OCI-LY3 (cell line): ENCODE results near the gene NKX2-1.
"Not testable (repeated sequence)": the region's sequence is repeated elsewhere in the genome, so short reads cannot be mapped to it uniquely, and the experiment has no call there.

ENCODE experiments used
- H2AFZ ChIP-seq: fragments of 200-600, 300-600 bp; shearing (Covaris generic); 2 replicates; pipeline ENCODE4 v1.6.0; 2014; ENCODE audit warnings: antibody characterized with exemption, low read depth, low read length
- H3K27ac ChIP-seq: fragments of 200-600, 300-600 bp; sonication (generic); 2 replicates; pipeline ENCODE4 v1.5.1; 2014; ENCODE audit warnings: mild to moderate bottlenecking, low read length, moderate library complexity, mixed read lengths
- H3K27me3 ChIP-seq: fragments of 200-600, 300-600 bp; sonication (generic); 2 replicates; pipeline ENCODE4 v1.6.1; 2014; ENCODE audit warnings: low read depth, low read length, mixed read lengths
- H3K36me3 ChIP-seq: fragments of 200-600, 300-600 bp; sonication (generic); replicated peaks from 2 replicates; pipeline ENCODE3; 2014; ENCODE audit warnings: low read depth, low read length, mixed read lengths
- H3K4me1 ChIP-seq: fragments of 300-600, 200-600 bp; sonication (generic); 2 replicates; pipeline ENCODE4 v1.6.1; 2014; ENCODE audit warnings: low read length, mixed read lengths
- H3K4me2 ChIP-seq: fragments of 200-600, 300-600 bp; sonication (generic); 2 replicates; pipeline ENCODE4 v1.6.1; 2014; ENCODE audit warnings: low read length, mixed read lengths
- H3K4me3 ChIP-seq: fragments of 300-600, 200-600 bp; sonication (generic); 2 replicates; pipeline ENCODE4 v1.5.1; 2014; ENCODE audit warnings: antibody characterized with exemption, mild to moderate bottlenecking, low read length, moderate library complexity
- H3K79me2 ChIP-seq: fragments of 300-600, 200-600 bp; shearing (Covaris generic); 2 replicates; pipeline ENCODE4 v1.6.1; 2014; ENCODE audit warnings: mild to moderate bottlenecking, low read length, mixed read lengths
- H3K9ac ChIP-seq: fragments of 300-600, 200-600 bp; shearing (Covaris generic); 2 replicates; pipeline ENCODE4 v1.6.0; 2014; ENCODE audit warnings: mild to moderate bottlenecking, low read length, moderate library complexity
- H3K9me3 ChIP-seq: fragments of 200-600, 300-600 bp; shearing (Covaris generic); 2 replicates; pipeline ENCODE4 v1.6.1; 2014; ENCODE audit warnings: low read length, mixed read lengths; ENCODE audit not compliant: insufficient read depth
- H4K20me1 ChIP-seq: fragments of 200-600, 300-600 bp; sonication (generic); 2 replicates; pipeline ENCODE4 v1.6.1; 2016; ENCODE audit warnings: low read length, mixed read lengths; ENCODE audit not compliant: insufficient read depth
- EZH2phosphoT487 ChIP-seq: fragments of 200-600 bp; shearing (Covaris generic); IDR thresholded peaks from 2 replicates; pipeline ENCODE4 v1.6.1; 2018; ENCODE audit warnings: antibody characterized with exemption, mixed run types, low read depth
- TF ChIP-seq, protein P1 (sequence below): fragments of 200-600, 300-600 bp; sonication (generic); IDR thresholded peaks from 2 replicates; pipeline ENCODE4 v1.5.1; 2014; ENCODE audit warnings: antibody characterized with exemption, low read length, low read depth

The NKX2-1 gene

DNA sequence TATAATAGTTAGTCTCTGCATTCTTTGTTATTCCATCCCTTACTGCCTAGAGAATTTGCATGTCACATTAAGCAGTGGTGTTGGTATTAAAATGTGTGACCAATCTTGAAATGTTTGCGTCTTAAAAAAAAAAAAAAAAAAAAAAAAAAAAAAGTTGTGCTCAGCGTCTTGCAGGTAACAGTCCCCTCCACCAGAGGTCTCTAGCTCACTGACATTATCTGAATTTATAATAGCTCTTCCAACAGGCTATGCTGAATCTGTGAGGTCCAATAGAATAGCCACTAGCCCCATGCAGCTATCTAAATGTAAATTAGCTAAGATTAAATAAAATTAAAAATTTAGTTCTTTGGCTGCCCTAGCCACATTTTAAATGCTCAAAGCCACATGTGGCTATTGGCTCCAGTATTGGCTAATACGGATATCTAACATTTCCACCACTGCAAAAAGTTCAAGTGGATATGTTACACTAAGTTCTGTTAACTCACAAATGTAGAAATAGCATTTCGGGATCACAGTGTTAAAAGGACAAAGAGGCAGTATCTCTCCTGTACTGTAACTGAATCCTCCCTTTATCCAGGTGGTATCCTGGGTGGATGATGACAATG is 33.7 kb upstream of the NKX2-1 start:
- no peak for TF ChIP-seq EZH2phosphoT487
- TF ChIP-seq, protein P1, sequence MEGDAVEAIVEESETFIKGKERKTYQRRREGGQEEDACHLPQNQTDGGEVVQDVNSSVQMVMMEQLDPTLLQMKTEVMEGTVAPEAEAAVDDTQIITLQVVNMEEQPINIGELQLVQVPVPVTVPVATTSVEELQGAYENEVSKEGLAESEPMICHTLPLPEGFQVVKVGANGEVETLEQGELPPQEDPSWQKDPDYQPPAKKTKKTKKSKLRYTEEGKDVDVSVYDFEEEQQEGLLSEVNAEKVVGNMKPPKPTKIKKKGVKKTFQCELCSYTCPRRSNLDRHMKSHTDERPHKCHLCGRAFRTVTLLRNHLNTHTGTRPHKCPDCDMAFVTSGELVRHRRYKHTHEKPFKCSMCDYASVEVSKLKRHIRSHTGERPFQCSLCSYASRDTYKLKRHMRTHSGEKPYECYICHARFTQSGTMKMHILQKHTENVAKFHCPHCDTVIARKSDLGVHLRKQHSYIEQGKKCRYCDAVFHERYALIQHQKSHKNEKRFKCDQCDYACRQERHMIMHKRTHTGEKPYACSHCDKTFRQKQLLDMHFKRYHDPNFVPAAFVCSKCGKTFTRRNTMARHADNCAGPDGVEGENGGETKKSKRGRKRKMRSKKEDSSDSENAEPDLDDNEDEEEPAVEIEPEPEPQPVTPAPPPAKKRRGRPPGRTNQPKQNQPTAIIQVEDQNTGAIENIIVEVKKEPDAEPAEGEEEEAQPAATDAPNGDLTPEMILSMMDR, result peak; percentile 60
- H3K27me3 ChIP-seq, result no peaks in the 10 kb centered on the region
- H3K79me2 ChIP-seq, result no peaks in the 10 kb centered on the region
- no peaks in the 10 kb centered on the region for H4K20me1 ChIP-seq
- no peaks in the 10 kb centered on the region for H3K36me3 ChIP-seq
- H3K4me1 ChIP-seq, result peaks cover 15% of the 10 kb centered on the region; the same call in 1 of the 2 replicates
- H3K4me2 ChIP-seq, result peak overlapping the region; percentile 15; the same call in 1 of the 2 replicates
- H3K9me3 ChIP-seq, result no peaks in the 10 kb centered on the region
- no peak overlapping the region for H3K9ac ChIP-seq
- H3K4me3 ChIP-seq, result no peak overlapping the region
- peak overlapping the region; percentile 26; the same call in 1 of the 2 replicates for H2AFZ ChIP-seq
- H3K27ac ChIP-seq, result no peak overlapping the region

DNA sequence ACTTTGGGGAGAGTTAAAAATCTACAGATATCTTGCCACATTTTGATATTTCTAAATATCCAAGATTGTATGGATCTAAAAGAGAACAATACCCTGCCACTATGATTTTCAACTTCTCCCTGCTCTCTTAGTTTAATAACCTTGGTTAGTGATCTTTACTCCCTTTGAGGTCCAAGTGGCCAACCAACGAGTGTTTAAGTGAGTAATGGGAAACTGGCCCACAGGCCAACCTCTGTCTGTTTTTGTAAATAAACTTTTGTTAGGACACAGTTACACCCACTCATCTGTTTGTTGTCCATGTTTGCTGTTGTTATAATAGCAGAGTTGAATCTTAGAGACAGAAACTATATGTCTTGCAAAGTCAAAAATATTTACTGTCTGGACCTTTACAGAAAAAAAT is 30.9 kb upstream of the NKX2-1 start:
- Histone ChIP-seq H3K4me2 (no peak overlapping the region), H4K20me1 (no peaks in the 10 kb centered on the region), H3K9ac (no peak overlapping the region), H3K27me3 (no peaks in the 10 kb centered on the region), H3K27ac (no peak overlapping the region), H3K4me1 (peaks cover 4% of the 10 kb centered on the region; the same call in 1 of the 2 replicates), H3K4me3 (no peak overlapping the region), H3K36me3 (no peaks in the 10 kb centered on the region), H3K79me2 (no peaks in the 10 kb centered on the region), H3K9me3 (no peaks in the 10 kb centered on the region), H2AFZ (no peak overlapping the region)
- no peak for TF ChIP-seq EZH2phosphoT487
- TF ChIP-seq, protein P1, result no peak

DNA sequence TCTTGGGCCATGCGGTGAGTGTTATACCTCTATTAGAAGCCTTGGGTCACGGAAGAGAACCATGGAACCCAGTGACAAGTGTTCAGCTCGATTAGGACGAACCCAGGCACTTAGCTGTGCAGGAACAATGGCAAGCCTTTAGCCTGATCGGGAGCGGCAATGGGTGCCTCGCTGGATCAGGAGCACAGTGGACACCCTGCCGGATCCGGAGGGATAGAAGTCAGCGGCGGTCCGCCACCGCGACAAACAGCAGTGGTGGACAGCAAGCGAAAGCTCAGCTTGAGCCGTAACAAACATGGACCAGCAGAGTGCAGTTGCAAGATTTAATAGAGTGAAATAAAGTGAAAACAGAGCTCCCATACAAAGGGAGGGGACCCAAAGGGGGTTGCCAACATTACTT is 24.2 kb upstream of the NKX2-1 start:
- H3K9ac ChIP-seq, H3K9me3 ChIP-seq, H2AFZ ChIP-seq, H3K79me2 ChIP-seq, H3K4me1 ChIP-seq, H4K20me1 ChIP-seq, H3K4me3 ChIP-seq, H3K36me3 ChIP-seq, H3K27ac ChIP-seq, H3K4me2 ChIP-seq, H3K27me3 ChIP-seq: not testable (repeated sequence)

DNA sequence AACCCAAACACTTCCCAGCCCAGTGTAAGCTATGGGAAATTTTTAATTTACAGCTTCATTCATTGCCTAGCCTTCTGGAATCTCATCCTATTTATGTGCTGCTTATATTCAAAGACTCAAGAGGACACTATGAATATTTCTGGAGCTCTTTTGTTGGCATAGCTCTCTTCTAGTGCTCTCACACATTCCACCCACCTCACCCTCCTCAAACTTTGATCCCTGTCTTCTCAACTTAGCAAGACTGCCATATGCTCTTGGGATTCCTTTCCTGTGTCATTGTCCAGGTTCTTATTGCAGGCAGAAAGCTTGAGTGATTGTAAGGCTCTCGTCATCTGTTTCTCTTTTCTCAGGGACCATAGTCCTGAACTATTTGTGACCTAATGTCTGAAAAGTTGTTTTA is 18.0 kb upstream of the NKX2-1 start:
- H3K4me1 ChIP-seq, result peaks cover 5% of the 10 kb centered on the region; the same call in 1 of the 2 replicates
- H3K79me2 ChIP-seq, result no peaks in the 10 kb centered on the region
- no peaks in the 10 kb centered on the region for H3K36me3 ChIP-seq
- no peak overlapping the region for H3K27ac ChIP-seq
- no peak overlapping the region for H3K4me2 ChIP-seq
- H3K4me3 ChIP-seq, result no peak overlapping the region
- no peaks in the 10 kb centered on the region for H4K20me1 ChIP-seq
- H3K9ac ChIP-seq, result no peak overlapping the region
- no peak overlapping the region for H2AFZ ChIP-seq
- no peaks in the 10 kb centered on the region for H3K27me3 ChIP-seq
- TF ChIP-seq EZH2phosphoT487, result no peak
- TF ChIP-seq, protein P1, result no peak
- H3K9me3 ChIP-seq, result no peaks in the 10 kb centered on the region
